ENCODE measurements around the gene ATP2B2. TPM values are rescaled to one million over a fixed set of nuclear protein-coding genes. Genes with fewer than 3 reads are reported as not detected.

ATP2B2 gene
- total and polyA plus RNA-seq, 9 of the 15 experiments (the other 6 are each of a cell fraction or from before 2014, with no cell fraction given), result 0.06 TPM; not detected in 8

DNA sequence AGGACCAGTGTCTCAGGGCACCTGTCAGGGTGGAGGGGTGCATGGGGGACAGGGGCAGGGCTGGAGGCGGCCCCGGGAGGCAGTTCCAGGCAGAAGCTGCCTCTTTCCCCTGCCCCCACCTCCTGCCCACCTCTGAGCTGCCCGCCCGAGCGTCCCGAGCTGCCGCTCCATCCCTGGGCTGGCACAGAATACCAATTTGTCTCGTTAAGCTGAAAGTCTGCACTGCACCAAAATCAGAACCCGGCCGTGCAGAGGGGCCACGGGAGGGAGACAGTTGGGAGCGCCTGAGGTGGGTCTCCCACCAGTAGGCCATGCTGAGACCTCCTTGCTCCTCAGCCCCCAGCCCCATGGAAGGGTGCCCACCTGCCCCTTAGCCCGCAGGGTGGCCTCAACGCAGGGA is 1.3 kb upstream of the ATP2B2 start:
- H3K79me2 ChIP-seq (ENCODE audit: control insufficient read depth, insufficient read depth, low read length), result no peaks in the 10 kb centered on the region
- BruUV-seq (replicated peaks), result no TSS peak
- 1% methylated on average over 14 of the region's 14 CpGs for WGBS (ENCODE audit: insufficient coverage, low coverage, missing lambda C conversion rate)
- in situ Hi-C loops (cut with MboI), result no loop called here
- H3K9me3 ChIP-seq (replicated peaks; ENCODE audit: control insufficient read depth, insufficient read depth, low read depth, low read length), result no peaks in the 10 kb centered on the region
- no peak overlapping the region for H3K4me2 ChIP-seq (ENCODE audit: insufficient read depth, low read length)
- H4K20me1 ChIP-seq (replicated peaks; ENCODE audit: control insufficient read depth, insufficient read depth, low read length), result peaks cover 27% of the 10 kb centered on the region
- no peak overlapping the region for H2AFZ ChIP-seq (ENCODE audit: low read depth, low read length)
- no peak for TF ChIP-seq PHB (CRISPR knock-in tag; IDR thresholded peaks at IDR 0.05)
- no peak for TF ChIP-seq POLR2H (tag; IDR thresholded peaks at IDR 0.05; ENCODE audit: low read depth)
- TF ChIP-seq CREBBP (IDR thresholded peaks at IDR 0.05; ENCODE audit: low read depth, low read length), result no peak
- TF ChIP-seq CLOCK (CRISPR knock-in tag; IDR thresholded peaks at IDR 0.05; ENCODE audit: borderline replicate concordance), result no peak
- TF ChIP-seq, protein P1, sequence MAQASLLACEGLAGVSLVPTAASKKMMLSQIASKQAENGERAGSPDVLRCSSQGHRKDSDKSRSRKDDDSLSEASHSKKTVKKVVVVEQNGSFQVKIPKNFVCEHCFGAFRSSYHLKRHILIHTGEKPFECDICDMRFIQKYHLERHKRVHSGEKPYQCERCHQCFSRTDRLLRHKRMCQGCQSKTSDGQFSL (CRISPR knock-in tag; IDR thresholded peaks at IDR 0.05), result no peak
- TF ChIP-seq, protein P1 (tag; IDR thresholded peaks at IDR 0.05), result no peak
- TF ChIP-seq NCOR1 (IDR thresholded peaks at IDR 0.05), result no peak
- TF ChIP-seq CCNT2 (IDR thresholded peaks at IDR 0.05; ENCODE audit: borderline replicate concordance, extremely low read depth, insufficient read length, low read depth, low read length), result no peak
- no peak for TF ChIP-seq HSF4 (CRISPR knock-in tag; IDR thresholded peaks at IDR 0.05; ENCODE audit: borderline replicate concordance)
- no peak for TF ChIP-seq POLR2AphosphoS2 (IDR thresholded peaks at IDR 0.05; ENCODE audit: low read length)
- no peak for TF ChIP-seq SMAD3 (CRISPR knock-in tag; conservative IDR thresholded peaks at IDR 0.05)
- no peak for TF ChIP-seq ZFP36 (IDR thresholded peaks at IDR 0.05; ENCODE audit: low read depth, low read length, partially characterized antibody)
- no peak for TF ChIP-seq THRB (CRISPR knock-in tag; conservative IDR thresholded peaks at IDR 0.05)
- ATAC-seq, result no peak
- H3K9me1 ChIP-seq (ENCODE audit: control insufficient read depth, insufficient read depth, low read length), result no peaks in the 10 kb centered on the region
- DNase-seq (ENCODE audit: extremely low read depth in 1 of 4, low spot score in 3 of 4), result no peak
- H3K4me3 ChIP-seq, result no peak overlapping the region
- POLR2A ChIA-PET, result interaction anchor here (0.9 kb wide), 1 partner anchor 40 kb away, joined by 4 read pairs; no protein-coding TSS in a partner anchor
- H3K4me1 ChIP-seq (replicated peaks in 1 of 2; ENCODE audit: control insufficient read depth in 2 of 2, insufficient read depth in 2 of 2, low read length in 2 of 2), result peaks cover 0 to 3% of the 10 kb centered on the region in 2 experiments; a peak in 1 of 5 replicates
- no peaks in the 10 kb centered on the region for H3K36me3 ChIP-seq (ENCODE audit: control insufficient read depth, insufficient read depth, low read length)
- FAIRE-seq, result no peak
- no peak overlapping the region for H3K27ac ChIP-seq (ENCODE audit: extremely low read depth, low read depth, low read length)
- H3K27me3 ChIP-seq (ENCODE audit: control insufficient read depth in 2 of 2, insufficient read depth in 2 of 2, low read length in 2 of 2), result peaks cover 27 to 65% of the 10 kb centered on the region in 2 experiments
- CTCF ChIA-PET (ENCODE audit: low intra/inter-chr PET ratio), result no interaction called here
- intact Hi-C loops (cut with micrococcal nuclease), result no loop called here
- no peak overlapping the region for H3K9ac ChIP-seq (ENCODE audit: insufficient read depth in 1 of 2, low read depth in 2 of 2, low read length in 2 of 2)
